Stimulated activated CD4-positive, alpha-beta T cell treated with anti-CD3 and anti-CD28 coated beads, Interleukin-4, amount 100 ng/mL, for 1 hour (primary cell): ENCODE data around the gene TSSK6.

Experiments used
- DNase-seq: peaks from one replicate; pipeline ENCODE4 v3.0.0-alpha.2; 2020

The TSSK6 gene

DNA sequence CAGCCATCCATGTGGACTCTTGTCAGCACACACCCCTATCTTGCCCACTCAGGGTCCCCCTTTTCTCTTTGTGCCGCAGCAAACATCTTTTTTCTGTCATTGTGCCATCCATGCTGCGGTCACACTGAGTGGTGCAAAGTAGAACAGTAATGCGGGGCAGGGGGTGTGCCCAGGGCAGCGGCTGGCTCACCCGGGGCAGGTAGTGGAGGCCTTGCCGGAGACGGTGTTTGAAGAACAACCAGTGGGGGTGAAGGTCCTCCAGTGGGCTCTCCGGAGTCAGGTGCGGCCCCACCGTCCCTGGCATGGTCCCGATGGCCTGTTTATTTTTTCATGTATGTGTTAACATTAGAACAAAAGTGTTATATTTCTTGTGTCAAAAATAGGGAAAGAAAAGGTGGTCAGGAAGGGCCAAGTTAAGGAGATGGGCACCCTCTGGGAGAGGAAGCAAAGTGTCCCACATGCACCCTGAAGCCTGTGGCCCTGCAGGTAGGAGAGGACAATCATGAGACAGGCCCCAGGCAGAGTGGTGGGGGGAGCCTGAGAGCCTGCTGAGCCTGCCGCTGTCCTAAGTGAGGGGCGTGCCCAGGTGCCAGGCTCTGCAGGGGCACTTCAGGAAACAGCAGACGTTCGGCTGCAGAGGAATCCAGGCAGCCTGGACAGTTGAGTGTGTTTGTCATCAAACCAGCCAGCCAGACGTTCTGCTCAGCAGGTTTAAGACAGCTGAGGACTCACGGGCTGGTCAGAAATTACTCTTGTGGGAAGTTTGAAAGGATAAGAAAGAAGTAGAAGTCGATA is 12.3 kb downstream of the TSSK6 start:
- no peak for DNase-seq

DNA sequence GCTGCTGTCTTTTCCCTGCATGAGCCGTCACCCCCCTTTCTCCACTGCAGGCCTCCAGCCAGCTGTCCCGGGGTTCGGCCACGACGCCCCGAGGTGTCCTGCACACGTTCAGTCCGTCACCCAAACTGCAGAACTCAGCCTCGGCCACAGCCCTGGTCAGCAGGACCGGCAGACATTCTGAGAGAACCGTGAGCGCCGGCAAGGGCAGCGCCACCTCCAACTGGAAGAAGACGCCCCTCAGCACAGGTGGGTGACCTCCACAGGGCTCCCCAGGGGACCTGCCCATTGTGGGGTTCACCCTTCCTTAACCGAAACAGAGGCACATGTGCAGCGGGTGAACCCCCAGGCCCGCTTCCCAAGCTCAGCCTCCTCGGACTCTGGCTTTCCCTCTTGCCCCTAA is 13.1 kb downstream of the TSSK6 start:
- no peak for DNase-seq

DNA sequence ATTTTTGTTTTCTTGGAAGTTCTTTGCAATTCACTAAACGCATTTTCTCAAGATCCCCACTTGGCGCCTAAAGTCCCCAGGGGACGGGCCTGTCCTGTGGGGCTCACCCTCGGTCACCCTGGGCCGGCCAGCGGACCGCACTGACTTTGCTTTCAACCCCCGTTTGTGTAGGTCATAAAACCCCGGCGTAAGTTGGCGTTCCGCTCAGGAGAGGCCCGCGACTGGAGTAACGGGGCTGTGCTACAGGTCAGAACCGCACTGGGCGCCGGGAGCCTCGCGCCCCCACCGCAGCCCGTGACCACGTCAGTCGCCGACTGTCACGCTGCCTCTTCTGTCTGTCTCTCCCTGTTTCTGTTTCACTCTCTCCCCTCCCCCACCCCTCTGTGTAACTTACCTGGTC is 13.6 kb downstream of the TSSK6 start:
- no peak for DNase-seq

DNA sequence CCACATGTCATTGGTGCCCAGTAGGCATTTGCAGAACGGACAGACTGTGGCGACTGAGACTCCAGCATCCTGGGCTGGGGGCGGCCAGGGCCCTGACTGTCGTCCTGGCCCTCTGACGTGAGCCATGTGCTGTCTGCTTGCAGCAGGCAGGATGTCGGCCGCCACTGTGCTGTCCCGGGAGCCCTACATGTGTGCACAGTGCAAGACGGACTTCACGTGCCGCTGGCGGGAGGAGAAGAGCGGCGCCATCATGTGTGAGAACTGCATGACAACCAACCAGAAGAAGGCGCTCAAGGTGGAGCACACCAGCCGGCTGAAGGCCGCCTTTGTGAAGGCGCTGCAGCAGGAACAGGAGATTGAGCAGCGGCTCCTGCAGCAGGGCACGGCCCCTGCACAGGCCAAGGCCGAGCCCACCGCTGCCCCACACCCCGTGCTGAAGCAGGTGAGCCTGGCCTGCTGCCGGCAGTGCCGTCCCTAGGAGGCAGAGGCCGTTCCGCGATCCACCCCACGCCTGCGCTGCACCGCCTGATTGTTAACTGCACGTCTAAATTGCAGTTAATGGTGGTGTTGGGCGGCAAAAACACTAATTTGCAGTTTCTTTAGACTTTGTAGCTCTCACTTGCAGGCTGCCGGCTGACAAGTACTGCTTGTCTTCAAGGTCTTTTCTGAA is 14.2 kb downstream of the TSSK6 start:
- DNase-seq: no peak

DNA sequence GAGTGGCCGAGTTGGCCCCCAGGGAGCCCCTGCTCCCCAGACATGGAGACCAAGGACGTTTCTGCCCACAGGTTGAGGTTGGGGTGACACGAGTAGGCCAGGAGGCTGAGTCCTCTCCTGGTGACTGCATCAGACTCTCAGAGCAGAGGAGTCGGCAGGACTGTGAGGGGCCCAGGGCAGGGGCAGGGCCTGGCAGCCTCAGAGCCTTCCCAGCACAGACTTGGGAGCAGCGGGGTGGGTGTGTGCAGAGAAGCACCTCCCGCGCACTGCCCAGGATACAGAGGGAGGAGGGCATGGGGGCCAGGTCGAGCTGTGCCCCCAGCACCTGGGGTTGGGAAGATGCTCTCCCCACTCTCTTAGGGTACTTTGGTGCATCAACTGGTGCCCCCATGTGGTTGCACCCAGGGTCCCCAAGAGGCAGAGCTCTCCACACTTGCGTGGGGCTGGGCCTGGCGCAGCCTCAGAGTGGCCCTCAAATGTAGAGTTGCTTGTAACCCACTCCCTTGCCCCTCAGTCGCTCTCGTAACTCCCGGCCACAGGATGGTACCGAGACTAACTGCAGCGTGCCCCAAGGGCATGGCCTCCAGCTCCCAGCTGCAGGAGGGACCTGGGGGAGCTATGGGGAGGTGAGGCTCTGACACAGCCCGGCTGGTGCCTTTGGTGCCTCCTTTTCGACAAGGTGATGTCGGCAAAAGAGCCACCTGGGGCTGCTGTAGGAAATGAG is 15.9 kb downstream of the TSSK6 start:
- DNase-seq: no peak

DNA sequence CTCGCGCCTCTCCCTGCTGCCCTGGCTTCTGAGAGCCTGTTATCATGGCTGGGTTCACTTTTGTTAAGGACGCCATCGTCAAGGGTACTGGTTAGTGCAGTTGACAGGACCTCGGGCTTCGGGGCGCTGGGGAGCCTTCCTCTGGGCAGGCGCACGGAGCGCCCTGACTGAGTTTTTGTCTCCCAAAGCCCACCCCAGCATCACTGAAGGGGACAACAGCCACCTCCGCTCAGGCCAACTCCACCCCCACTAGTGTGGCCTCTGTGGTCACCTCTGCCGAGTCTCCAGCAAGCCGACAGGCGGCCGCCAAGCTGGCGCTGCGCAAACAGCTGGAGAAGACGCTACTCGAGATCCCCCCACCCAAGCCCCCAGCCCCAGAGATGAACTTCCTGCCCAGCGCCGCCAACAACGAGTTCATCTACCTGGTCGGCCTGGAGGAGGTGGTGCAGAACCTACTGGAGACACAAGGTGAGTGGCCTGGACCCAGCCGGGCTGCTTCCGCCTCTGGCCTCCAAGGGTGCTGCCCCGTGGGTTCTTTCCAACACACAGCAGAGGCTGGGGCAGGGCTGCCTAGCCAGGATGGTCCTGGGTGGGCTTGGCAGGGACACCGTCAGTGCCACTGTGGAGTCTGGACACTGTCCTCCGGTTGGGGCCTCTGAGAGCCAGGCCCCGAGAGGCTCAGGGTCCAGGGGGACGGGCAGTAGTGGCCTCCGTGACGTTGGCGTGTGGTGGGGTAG is 16.9 kb downstream of the TSSK6 start:
- DNase-seq: no peak

DNA sequence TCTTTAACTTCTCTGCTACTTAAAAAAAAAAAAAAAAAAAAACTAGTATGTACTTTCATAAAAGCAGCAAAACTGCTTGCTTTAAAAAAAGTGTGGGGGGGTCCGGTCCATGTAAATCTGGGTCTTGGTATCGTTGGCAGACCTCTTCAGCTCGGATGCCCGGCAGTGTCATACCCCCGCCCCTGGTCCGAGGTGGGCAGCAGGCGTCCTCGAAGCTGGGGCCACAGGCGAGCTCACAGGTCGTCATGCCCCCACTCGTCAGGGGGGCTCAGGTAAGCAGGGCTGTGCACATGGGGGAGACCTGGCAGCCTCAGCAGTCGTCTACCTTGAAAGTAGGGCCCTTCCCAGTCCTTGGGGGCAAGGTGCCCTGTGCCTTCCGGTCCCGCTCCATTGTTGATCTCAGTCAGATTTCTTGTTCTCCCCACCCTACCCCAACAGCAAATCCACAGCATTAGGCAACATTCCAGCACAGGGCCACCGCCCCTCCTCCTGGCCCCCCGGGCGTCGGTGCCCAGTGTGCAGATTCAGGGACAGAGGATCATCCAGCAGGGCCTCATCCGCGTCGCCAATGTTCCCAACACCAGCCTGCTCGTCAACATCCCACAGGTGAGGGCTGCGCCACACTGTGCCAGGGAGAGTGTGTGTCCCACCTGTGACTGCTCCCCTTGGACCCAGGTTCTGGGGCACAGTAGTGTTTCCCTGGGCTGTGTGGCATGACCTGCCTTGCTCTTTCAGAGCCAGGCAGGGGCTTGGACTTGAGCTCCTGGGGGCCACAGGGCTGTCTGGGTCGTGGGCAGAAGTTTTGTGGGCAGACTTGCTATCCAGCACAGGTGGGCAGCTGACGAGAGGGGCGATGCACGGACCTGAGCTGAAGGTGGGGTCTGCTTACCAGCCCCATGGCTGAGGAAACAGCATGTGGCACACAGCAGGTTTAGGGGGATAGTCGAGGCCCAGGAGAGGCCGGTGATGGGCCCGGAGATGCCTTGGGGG is 19.4 kb downstream of the TSSK6 start:
- DNase-seq: no peak

DNA sequence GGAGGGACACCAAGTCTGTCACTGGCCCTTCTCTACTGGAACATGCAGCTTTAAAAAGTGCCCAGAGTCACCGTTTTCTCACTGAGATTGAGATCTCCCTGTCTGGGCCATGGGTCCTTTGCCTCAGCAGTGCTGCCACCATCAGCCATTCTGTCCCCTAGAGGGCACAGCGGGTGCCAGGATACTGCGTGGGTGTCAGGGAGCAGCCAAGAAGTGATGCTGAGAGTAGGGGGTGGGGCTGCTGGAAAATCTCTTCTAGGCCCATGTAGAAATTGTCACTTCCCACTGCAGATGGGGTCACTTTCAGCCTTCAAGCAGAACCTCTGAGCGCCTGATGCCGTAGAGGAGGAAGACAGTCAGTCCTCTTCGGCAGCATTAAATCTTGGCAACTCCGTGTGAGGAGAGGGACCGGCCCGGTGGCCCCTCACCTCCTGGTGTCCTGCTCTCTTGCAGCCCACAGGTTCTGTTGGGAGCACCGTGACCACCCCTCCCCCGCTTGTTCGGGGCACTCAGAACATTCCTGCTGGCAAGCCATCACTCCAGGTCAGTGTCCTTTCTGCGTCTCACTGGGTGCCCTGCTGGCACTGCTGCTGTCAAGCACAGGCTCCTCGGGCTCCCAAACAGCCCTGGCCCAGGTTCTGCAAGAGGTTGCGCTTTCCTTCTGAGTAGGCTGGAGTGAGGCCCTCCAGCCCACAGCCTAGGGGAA is 21.4 kb downstream of the TSSK6 start:
- no peak for DNase-seq

DNA sequence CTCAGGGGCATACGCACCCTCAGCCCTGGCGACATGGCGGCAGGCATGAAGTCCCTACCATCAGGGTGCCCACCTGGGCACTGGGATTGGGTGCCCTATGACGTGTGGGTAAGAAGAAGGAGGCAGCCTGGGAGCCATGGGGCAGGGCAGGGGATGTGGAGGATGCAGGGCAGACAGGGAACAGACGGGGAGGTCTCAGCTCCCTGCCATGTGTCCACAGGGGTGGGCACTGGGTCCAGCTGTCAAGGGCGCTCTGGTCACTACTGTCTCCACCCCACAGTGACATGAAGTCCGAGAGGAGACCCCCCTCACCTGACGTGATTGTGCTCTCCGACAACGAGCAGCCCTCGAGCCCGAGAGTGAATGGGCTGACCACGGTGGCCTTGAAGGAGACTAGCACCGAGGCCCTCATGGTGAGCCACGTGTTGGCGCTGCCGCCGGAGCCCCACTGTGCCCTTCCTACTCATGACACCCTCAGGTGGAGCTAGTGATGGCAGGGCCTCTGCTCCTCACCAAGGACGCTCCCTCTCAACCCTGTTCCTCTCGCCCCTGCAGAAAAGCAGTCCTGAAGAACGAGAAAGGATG is 23.2 kb downstream of the TSSK6 start:
- no peak for DNase-seq

DNA sequence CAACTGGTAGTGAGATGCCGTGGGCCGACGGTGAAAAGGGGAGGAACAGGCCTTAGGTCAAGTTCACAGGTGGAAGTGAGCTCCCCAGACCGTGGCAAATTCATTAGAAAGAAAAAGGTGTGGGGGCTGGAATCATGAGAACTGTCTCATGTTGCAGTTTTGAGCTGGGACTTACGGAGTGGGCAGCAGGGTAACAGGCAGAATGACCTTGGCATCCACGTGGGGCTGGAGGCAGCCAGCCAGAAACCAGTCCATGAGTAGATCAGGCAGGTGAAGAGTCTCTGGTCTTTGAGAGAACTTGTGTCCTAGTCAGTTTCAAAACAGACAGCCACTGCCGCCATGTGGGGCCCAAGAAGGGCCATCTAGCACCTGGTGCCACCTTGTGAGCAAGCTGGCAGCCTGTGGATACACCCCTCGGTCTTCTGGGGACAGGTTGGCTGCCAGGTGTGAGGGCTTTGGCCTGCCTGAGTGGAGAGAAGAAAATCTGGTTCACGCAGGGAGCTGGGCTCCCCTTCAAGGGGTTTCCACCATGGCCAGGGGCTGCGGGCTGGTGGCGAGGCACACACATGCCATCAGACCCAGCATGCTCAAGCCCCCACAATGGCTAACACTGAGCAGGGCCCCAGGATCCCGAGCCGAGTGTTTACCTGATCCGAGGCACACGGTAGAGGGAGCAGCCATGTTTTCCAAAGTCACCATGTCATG is 23.9 kb downstream of the TSSK6 start:
- DNase-seq: no peak

DNA sequence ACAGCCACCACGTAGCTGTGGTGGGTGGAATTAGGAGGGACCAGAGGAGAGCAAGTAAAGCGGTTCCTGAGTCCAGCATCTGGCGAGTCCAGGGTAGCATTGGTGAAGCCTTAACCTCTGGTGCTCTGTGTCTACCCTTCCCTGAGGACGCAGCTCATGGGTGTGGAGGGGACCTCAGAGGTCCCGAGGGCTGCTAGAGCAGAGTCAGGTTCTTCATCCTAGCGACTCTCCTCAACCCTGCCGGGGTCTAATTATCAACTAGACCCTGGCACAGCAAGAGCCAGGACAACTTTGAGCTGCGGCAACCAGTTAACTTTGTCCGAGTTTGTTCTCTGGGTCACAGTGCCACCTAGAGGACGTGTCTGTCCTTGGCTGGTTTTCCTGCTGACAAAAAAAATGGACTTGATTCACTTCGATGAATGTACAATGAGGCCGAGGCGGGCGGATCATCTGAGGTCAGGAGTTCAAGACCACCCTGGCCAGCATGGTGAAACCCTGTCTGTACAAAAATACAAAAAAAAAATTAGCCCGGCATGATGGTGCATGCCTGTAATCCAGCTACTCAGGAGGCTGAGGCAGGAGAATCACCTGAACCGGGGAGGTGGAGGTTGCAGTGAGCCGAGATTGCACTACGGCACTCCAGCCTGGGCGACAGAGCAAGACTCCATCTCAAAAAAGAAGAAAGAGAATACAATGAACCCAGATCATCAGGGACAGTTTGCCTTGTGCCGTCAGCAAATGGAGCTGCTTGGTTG is 25.0 kb downstream of the TSSK6 start:
- DNase-seq: peak; percentile 77

DNA sequence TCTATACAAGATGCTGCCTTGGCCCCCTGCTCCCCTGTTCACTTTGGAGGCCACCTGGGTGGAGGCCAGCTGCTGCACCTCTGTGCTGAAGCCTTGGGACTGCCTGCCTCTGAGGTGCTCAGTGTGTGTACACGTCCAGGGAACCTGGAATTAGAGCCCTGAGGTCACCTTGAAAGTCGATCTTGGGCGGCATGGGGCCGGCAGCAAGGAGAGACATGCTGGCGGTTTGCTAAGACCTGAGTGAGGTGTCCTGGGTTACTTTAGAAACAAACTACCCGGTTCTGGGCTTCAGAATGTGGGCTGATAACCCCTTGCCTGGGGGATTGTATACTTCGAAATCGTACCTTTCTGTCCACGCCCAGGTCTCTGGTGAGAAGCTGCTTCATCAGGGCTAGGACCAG is 25.5 kb downstream of the TSSK6 start:
- no peak for DNase-seq

DNA sequence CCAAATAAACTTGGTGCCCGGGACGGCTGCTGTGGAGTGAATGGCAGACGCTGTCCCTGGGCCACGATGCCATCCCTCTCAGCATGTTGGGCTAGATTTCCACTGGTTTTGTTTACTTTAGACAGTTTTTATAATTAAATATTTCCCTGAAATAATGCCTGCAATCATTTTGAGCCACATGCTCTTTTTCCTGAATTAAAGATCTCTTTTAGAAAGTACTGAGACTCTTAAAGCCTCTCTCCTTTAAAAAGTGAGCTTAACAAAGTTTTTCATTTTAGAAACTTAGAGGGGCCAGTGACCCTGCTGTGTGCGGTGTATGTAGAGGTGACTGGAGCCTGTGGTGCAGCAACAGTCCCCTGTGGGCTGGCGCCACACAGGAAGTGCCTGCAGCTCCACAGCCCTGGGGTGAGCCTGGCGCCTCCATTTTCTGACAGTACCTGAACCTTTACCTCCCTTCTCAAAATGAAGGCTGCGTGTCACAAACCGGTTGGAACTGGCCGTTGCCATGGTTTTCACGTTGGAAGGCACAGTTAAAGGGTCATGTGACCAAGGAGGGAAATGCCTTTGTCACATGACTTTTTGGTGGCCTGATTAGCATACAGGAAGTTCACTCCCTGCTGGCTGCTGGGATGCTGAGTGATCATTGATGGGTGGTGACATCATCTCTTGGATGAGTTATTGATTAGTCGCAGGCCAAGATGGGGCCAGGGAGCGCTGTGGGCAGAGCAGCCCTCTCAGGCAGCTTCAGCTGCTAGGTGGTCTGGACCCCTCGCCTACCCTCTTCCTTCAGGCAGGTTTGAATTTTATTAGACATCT is 26.3 kb downstream of the TSSK6 start:
- DNase-seq: peak; percentile 78

DNA sequence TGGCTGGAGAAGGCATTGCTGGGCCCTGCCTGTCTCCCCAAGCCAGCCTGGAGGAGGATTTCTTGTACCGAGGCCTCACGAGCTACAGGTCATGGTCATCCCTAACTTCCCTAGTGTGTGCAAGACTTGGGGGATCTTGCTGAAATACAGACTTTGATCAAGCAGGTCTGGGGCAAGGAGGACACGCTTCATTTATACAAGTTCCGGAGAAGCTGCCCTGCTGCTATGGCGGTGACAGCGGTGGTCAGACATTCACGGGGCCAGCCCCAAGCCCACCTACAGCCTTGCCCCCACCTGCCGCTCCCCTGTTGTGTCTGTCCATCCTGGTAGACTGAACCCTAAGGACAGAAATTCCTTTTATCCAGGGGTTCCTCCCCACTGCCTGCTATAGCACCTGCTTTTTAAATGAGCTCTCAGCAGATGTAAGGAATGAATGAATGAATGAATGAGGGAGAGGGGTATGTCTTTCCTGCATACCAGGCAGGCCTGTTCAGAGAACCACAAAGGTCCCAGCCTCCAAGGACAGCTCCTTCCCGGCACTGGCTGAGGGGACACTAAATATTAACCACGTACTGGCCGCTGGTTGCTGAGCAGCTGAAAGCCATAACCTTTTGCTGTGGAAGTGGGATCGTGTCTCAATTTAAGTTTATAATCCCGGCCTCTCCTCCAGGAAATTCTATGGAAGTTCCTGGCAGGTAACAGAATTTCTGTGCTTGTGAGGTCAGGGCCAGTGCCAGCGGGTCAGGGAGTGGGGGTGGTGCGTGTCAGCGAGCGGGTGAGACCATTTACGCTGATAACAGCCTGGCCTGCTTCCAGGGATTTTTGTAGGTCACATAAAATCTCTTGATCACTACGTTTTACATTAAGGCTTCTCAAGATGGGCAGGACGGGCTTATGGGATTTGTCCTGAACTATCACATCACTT is 27.1 kb downstream of the TSSK6 start:
- no peak for DNase-seq

DNA sequence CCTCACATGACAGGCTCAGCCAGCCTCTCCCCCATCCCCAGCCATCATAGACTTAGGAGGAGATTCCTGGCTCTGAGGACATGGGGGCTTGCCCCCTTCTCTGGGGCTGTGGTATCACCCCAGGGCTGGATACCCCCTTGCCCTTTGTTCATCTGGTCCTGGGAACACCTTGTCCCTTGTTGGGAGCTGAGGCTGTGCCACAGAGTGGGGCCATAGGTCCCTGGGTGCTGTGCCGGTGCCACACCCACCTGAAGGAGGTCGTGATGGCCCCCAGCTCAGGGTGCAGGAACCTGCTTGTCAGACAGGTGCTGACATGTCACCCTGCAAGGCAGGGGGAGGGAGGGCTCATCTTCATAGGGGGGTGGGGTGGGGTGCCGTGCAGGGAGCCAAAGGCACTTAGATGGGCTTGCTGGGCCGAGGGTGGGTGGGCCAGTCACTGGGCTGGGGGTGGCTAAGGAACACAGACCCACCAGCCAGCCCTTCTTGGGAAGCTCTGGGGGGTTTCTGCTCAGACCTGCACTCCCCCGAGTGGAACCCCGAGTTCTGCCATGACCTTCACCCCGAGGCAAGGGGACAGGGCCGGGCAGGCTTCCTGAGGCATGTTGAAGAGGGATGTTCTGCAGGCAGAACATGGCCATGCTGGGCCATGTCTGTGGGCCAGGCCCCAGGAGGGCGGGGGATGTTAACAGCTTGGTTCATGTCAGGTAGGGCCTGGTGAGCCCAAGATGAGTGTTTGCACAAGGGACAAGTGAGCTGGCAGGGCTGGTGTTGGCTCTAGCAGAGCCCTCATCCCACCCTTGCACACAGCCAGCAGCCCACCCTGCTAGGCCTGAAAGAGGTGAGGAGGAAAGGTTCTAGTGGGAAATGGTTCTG is 28.0 kb downstream of the TSSK6 start:
- no peak for DNase-seq

DNA sequence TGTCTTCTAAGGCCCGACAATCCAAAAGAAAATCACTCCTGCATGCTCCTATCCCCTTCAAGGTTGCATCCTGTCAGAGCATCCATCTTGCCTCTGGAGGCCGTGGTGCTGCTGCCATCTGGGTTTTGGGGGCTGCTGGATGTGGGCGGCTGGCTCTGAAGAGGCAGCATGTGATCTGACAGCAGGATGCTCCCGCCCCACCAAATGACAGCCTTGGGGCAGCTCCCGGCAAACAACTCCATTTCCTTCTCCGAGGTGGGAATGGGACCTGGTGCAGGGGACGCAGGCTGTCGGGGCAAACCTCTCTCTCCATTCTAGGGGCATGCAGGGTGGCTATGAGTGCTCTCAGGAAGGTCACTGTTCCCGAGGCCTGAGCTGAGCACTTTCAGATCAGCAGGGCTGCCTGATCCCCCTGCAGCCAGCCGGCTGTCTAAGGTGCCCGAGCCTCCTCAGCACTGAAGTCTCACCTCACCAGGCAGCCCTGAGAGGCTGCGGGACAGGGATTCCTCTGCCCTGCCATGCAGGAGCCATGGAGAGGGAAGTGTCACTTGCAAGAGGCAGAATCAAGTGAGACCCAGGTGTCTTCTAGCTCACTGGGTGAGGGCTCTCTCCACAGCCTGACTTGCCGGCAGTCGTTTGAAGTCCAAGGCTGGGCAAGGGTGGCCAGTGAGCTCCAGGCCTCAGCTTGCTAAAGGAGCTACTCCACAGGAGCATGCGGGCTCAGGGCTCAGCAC is 28.8 kb downstream of the TSSK6 start:
- DNase-seq: no peak
